Caco-2 (cell line): ENCODE measurements around the gene GABRG3. TPM values are rescaled to one million over a fixed set of nuclear protein-coding genes. Genes with fewer than 3 reads are reported as not detected.

ENCODE experiments used
- BruUV-seq: library from RNA; stranded (reverse); fragments of 400-500 nt; replicated peaks from 2 replicates; lab custom pipeline; 2021; lab: Mats Ljungman, UMichigan
- CTCF ChIA-PET: fragments of 300-600 bp; sonication (Branson Sonifier 250); formaldehyde crosslinking; loops from one replicate; lab custom pipeline; 2022; ENCODE audit warnings: antibody characterized with exemption; lab: Charles Lee
- POLR2A ChIA-PET: fragments of 300-600 bp; sonication (Branson Sonifier 250); formaldehyde crosslinking; loops from one replicate; lab custom pipeline; 2022; ENCODE audit warnings: antibody characterized with exemption; lab: Charles Lee
- DNase-seq, 2 experiments: peaks; one replicate each; pipeline versions ENCODE4 v3.0.0 to v3.0.0-alpha.2; 2020 to 2022
- H3K27me3 ChIP-seq: replicated peaks from 2 replicates; pipeline ENCODE4 v1.6.0; 2011; ENCODE audit warnings: low read length; ENCODE audit not compliant: control insufficient read depth, insufficient read depth
- H3K36me3 ChIP-seq: 2 replicates; pipeline ENCODE4 v1.5.1; 2011; ENCODE audit warnings: low read length; ENCODE audit not compliant: control insufficient read depth, insufficient read depth
- H3K4me1 ChIP-seq: fragments of 250-450 bp; sonication (Bioruptor Pico); 2 replicates; pipeline ENCODE4 v1.5.1; 2020; ENCODE audit warnings: mild to moderate bottlenecking
- H3K4me3 ChIP-seq: 2 replicates; pipeline ENCODE4 v1.5.1; 2011; ENCODE audit warnings: low read depth, mild to moderate bottlenecking, control low read depth, low read length
- H3K9me3 ChIP-seq: fragments of 250-450 bp; sonication (Bioruptor Pico); 2 replicates; pipeline ENCODE4 v1.5.1; 2020; ENCODE audit warnings: mild to moderate bottlenecking, moderate library complexity
- H3K27ac Mint-ChIP-seq: one replicate; pipeline ENCODE4 v1.8.0; 2022; ENCODE audit warnings: mixed read lengths; ENCODE audit not compliant: unreplicated experiment
- H3K27me3 Mint-ChIP-seq: one replicate; pipeline ENCODE4 v1.8.0; 2022; ENCODE audit warnings: mixed read lengths; ENCODE audit not compliant: insufficient read depth, unreplicated experiment
- H3K36me3 Mint-ChIP-seq: one replicate; pipeline ENCODE4 v1.8.0; 2022; ENCODE audit warnings: mild to moderate bottlenecking, mixed read lengths; ENCODE audit not compliant: insufficient read depth, unreplicated experiment
- H3K4me1 Mint-ChIP-seq: one replicate; pipeline ENCODE4 v1.8.0; 2022; ENCODE audit warnings: low read depth, mixed read lengths; ENCODE audit not compliant: unreplicated experiment
- H3K4me3 Mint-ChIP-seq: one replicate; pipeline ENCODE4 v1.8.0; 2022; ENCODE audit warnings: mild to moderate bottlenecking, moderate library complexity, mixed read lengths; ENCODE audit not compliant: unreplicated experiment
- H3K9me3 Mint-ChIP-seq: one replicate; pipeline ENCODE4 v1.8.0; 2022; ENCODE audit warnings: mixed read lengths; ENCODE audit not compliant: unreplicated experiment
- intact Hi-C: fragments of 100-400 bp; cut with micrococcal nuclease; formaldehyde crosslinking; loops from one replicate; pipeline ENCODE4 v1.10.0; 2022; ENCODE audit not compliant: unreplicated experiment
- total RNA-seq: library from RNA; stranded (reverse); gene quantifications from 2 replicates; pipeline ENCODE4 v1.2.3, GENCODE V29; 2022
- TF ChIP-seq, protein P1 (sequence below), 2 experiments: fragments of 200-600 bp in 1 of 2; IDR thresholded peaks; 1 replicate in 1 of 2; 2 replicates in 1 of 2; pipeline versions ENCODE4 v1.5.1 to v1.8.0; 2011 to 2022; ENCODE audit warnings: antibody characterized with exemption in 1 of 2, control low read depth in 1 of 2, inconsistent platforms in 1 of 2, low read depth in 1 of 2, low read length in 1 of 2, mild to moderate bottlenecking in 1 of 2, moderate library complexity in 1 of 2; ENCODE audit not compliant: insufficient read depth in 1 of 2, severe bottlenecking in 1 of 2, unreplicated experiment in 1 of 2

The GABRG3 gene
- total RNA-seq, 1 experiment from 2014 or later: not detected

GRCh38 chr15:27412415-27412814 lies 441.4 kb downstream of the GABRG3 start:
- ChIA-PET CTCF (no interaction called here), POLR2A (no interaction called here)
- no TSS peak for BruUV-seq
- Histone ChIP-seq H3K9me3 (no peaks in the 10 kb centered on the region), H3K27me3 (no peaks in the 10 kb centered on the region), H3K36me3 (no peaks in the 10 kb centered on the region), H3K4me3 (no peak overlapping the region), H3K4me1 (no peaks in the 10 kb centered on the region)
- no peaks in the 10 kb centered on the region for H3K27me3 Mint-ChIP-seq
- no peak for DNase-seq
- H3K27ac Mint-ChIP-seq: no peak overlapping the region
- TF ChIP-seq, protein P1, sequence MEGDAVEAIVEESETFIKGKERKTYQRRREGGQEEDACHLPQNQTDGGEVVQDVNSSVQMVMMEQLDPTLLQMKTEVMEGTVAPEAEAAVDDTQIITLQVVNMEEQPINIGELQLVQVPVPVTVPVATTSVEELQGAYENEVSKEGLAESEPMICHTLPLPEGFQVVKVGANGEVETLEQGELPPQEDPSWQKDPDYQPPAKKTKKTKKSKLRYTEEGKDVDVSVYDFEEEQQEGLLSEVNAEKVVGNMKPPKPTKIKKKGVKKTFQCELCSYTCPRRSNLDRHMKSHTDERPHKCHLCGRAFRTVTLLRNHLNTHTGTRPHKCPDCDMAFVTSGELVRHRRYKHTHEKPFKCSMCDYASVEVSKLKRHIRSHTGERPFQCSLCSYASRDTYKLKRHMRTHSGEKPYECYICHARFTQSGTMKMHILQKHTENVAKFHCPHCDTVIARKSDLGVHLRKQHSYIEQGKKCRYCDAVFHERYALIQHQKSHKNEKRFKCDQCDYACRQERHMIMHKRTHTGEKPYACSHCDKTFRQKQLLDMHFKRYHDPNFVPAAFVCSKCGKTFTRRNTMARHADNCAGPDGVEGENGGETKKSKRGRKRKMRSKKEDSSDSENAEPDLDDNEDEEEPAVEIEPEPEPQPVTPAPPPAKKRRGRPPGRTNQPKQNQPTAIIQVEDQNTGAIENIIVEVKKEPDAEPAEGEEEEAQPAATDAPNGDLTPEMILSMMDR (IDR thresholded peaks at IDR 0.05; ENCODE audit: insufficient read depth in 1 of 2, low read depth in 1 of 2, low read length in 1 of 2, severe bottlenecking in 1 of 2, unreplicated experiment in 1 of 2): no peak
- no peaks in the 10 kb centered on the region for H3K4me1 Mint-ChIP-seq
- H3K9me3 Mint-ChIP-seq: no peaks in the 10 kb centered on the region
- intact Hi-C loops: loop anchor here (10.0 kb wide), 1 partner anchor 62 kb away; no protein-coding TSS in a partner anchor
- H3K36me3 Mint-ChIP-seq: no peaks in the 10 kb centered on the region
- no peak overlapping the region for H3K4me3 Mint-ChIP-seq

DNA sequence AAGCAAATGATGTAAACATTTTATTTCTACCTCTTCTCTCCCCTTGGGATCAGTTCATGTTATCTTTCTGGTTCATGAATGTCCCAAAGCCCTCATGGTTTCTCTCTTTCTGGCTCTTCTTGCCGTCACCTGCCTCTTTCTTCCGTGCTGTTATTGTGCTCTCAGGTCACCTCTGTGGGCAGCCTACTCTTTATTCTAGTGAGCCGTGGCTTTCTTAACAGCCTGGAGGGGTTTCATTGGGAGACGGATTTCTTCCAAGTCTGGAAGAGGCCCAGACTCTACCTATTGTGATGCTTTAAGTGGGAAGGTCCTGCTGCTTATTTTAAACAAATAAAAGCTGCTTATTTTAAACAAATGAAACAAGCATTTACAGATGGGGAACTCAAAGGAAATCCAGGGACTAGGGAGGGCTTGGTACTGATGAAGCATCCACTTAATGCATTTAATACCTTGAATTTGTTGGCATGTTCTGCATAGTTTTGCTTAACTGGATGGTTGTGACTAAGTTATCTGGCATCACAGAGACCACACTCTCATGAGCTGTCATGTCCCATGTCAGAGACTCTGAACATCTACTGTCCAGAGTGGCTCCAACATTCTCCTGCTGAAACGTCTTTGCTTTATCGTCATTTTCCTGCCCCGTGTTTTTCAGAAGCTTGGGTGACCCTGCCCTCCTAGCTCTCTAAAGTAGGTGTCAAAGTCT lies 443.3 kb downstream of the GABRG3 start:
- ChIA-PET POLR2A (no interaction called here), CTCF (no interaction called here)
- no peaks in the 10 kb centered on the region for H3K9me3 Mint-ChIP-seq
- H3K36me3 Mint-ChIP-seq: no peaks in the 10 kb centered on the region
- H3K4me3 Mint-ChIP-seq: no peak overlapping the region
- Histone ChIP-seq H3K4me1 (no peaks in the 10 kb centered on the region), H3K9me3 (no peaks in the 10 kb centered on the region), H3K4me3 (no peak overlapping the region), H3K27me3 (no peaks in the 10 kb centered on the region), H3K36me3 (no peaks in the 10 kb centered on the region)
- H3K27ac Mint-ChIP-seq: no peak overlapping the region
- H3K4me1 Mint-ChIP-seq: no peaks in the 10 kb centered on the region
- peaks cover 3% of the 10 kb centered on the region for H3K27me3 Mint-ChIP-seq
- BruUV-seq: no TSS peak
- DNase-seq: no peak
- TF ChIP-seq, protein P1 (IDR thresholded peaks at IDR 0.05; ENCODE audit: insufficient read depth in 1 of 2, low read depth in 1 of 2, low read length in 1 of 2, severe bottlenecking in 1 of 2, unreplicated experiment in 1 of 2): no peak
- intact Hi-C loops: loop anchor here (10.0 kb wide), 1 partner anchor 60 kb away; no protein-coding TSS in a partner anchor

DNA sequence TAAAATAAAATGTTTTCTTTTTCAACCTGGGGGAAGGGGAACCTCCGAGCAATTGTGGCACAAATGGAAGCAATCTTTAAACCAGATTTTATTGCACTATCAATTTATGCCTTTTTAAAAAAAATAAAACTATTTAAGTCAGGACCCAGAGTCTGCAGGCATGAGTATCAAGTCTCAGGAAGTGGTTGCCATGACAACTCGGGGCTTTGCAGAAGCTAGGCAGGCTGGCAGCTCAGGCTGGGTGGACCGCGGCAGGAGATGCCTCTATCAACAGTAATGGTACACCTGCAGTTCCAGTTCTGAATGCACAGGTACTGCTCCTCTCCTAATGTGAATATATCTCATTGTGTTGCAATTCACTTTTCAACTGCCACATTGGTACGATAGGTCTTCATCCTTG lies 447.7 kb downstream of the GABRG3 start:
- Histone ChIP-seq H3K4me3 (no peak overlapping the region), H3K9me3 (0 out of 2 replicates have a peak, but pooled peaks cover under 1% of the 10 kb centered on the region), H3K4me1 (no peaks in the 10 kb centered on the region), H3K27me3 (no peaks in the 10 kb centered on the region), H3K36me3 (no peaks in the 10 kb centered on the region)
- ChIA-PET POLR2A (no interaction called here), CTCF (no interaction called here)
- no peak overlapping the region for H3K27ac Mint-ChIP-seq
- DNase-seq: no peak
- no peak overlapping the region for H3K4me3 Mint-ChIP-seq
- TF ChIP-seq, protein P1 (IDR thresholded peaks at IDR 0.05; ENCODE audit: insufficient read depth in 1 of 2, low read depth in 1 of 2, low read length in 1 of 2, severe bottlenecking in 1 of 2, unreplicated experiment in 1 of 2): no peak
- H3K27me3 Mint-ChIP-seq: peaks cover 8% of the 10 kb centered on the region
- no peaks in the 10 kb centered on the region for H3K36me3 Mint-ChIP-seq
- intact Hi-C loops: loop anchor here (10.0 kb wide), 1 partner anchor 56 kb away; no protein-coding TSS in a partner anchor
- no peaks in the 10 kb centered on the region for H3K9me3 Mint-ChIP-seq
- no peaks in the 10 kb centered on the region for H3K4me1 Mint-ChIP-seq
- no TSS peak for BruUV-seq
